BLaER1 (cell line): ENCODE measurements around the gene PTPRK.

Experiments used
- H3K27ac ChIP-seq: shearing (Covaris generic); formaldehyde crosslinking; 2 replicates; pipeline ENCODE4 v1.8.1; 2022
- H3K27me3 ChIP-seq: shearing (Covaris generic); formaldehyde crosslinking; 2 replicates; pipeline ENCODE4 v1.8.1; 2022
- H3K36me3 ChIP-seq: shearing (Covaris generic); formaldehyde crosslinking; 2 replicates; pipeline ENCODE4 v1.8.1; 2022
- H3K4me1 ChIP-seq: shearing (Covaris generic); formaldehyde crosslinking; 2 replicates; pipeline ENCODE4 v1.8.1; 2022
- H3K4me2 ChIP-seq: shearing (Covaris generic); formaldehyde crosslinking; 2 replicates; pipeline ENCODE4 v1.8.1; 2022
- H3K4me3 ChIP-seq: shearing (Covaris generic); formaldehyde crosslinking; 2 replicates; pipeline ENCODE4 v1.8.1; 2022
- H3K9ac ChIP-seq: shearing (Covaris generic); formaldehyde crosslinking; 2 replicates; pipeline ENCODE4 v1.8.1; 2022
- H3K9me3 ChIP-seq: shearing (Covaris generic); formaldehyde crosslinking; 2 replicates; pipeline ENCODE4 v1.8.1; 2022
- H4K20me1 ChIP-seq: shearing (Covaris generic); formaldehyde crosslinking; 2 replicates; pipeline ENCODE4 v1.8.1; 2022
- Cebpa-rat ChIP-seq: shearing (Covaris generic); IDR thresholded peaks from 2 replicates; pipeline ENCODE4 v1.8.1; 2022

Gene PTPRK

GRCh38 chr6:128202169-128202765, 318.1 kb downstream of the PTPRK start:
- Histone ChIP-seq H3K27ac (no peak overlapping the region), H3K36me3 (no peaks in the 10 kb centered on the region), H3K27me3 (no peaks in the 10 kb centered on the region), H3K4me1 (no peaks in the 10 kb centered on the region), H3K4me2 (no peak overlapping the region), H3K4me3 (no peak overlapping the region), H3K9ac (no peak overlapping the region), H4K20me1 (no peaks in the 10 kb centered on the region), H3K9me3 (no peaks in the 10 kb centered on the region; the same call in 1 of the 2 replicates)
- no peak for TF ChIP-seq Cebpa-rat

- no peak overlapping the region for H3K27ac ChIP-seq
- TF ChIP-seq Cebpa-rat, result no peak
These were observed 319.6 kb downstream of the PTPRK start for GRCh38 chr6:128200789-128201188.

GRCh38 chr6:128199461-128199860, 320.9 kb downstream of the PTPRK start:
- Histone ChIP-seq H3K27ac (no peak overlapping the region), H3K9ac (no peak overlapping the region), H3K4me2 (no peak overlapping the region), H4K20me1 (no peaks in the 10 kb centered on the region), H3K4me3 (no peak overlapping the region), H3K4me1 (no peaks in the 10 kb centered on the region), H3K27me3 (no peaks in the 10 kb centered on the region), H3K9me3 (no peaks in the 10 kb centered on the region; the same call in 1 of the 2 replicates), H3K36me3 (no peaks in the 10 kb centered on the region)
- no peak for TF ChIP-seq Cebpa-rat

More at GRCh38 chr6:128200789-128201188, 319.6 kb downstream of the PTPRK start:
- Histone ChIP-seq H3K9ac (no peak overlapping the region), H3K36me3 (no peaks in the 10 kb centered on the region), H3K4me2 (no peak overlapping the region), H4K20me1 (no peaks in the 10 kb centered on the region), H3K9me3 (no peaks in the 10 kb centered on the region; the same call in 1 of the 2 replicates), H3K27me3 (no peaks in the 10 kb centered on the region), H3K4me1 (no peaks in the 10 kb centered on the region), H3K4me3 (no peak overlapping the region)

- Histone ChIP-seq H3K9ac (no peak overlapping the region), H3K4me2 (no peak overlapping the region), H3K4me3 (no peak overlapping the region), H4K20me1 (no peaks in the 10 kb centered on the region), H3K27me3 (no peaks in the 10 kb centered on the region), H3K9me3 (no peaks in the 10 kb centered on the region), H3K27ac (no peak overlapping the region), H3K4me1 (no peaks in the 10 kb centered on the region), H3K36me3 (no peaks in the 10 kb centered on the region)
- TF ChIP-seq Cebpa-rat, result no peak
These were observed 327.4 kb downstream of the PTPRK start for GRCh38 chr6:128192972-128193371.

- no peak overlapping the region for H3K27ac ChIP-seq
- no peaks in the 10 kb centered on the region for H3K9me3 ChIP-seq
- no peaks in the 10 kb centered on the region for H4K20me1 ChIP-seq
- H3K4me2 ChIP-seq, result no peak overlapping the region
- H3K36me3 ChIP-seq, result peaks cover 9% of the 10 kb centered on the region
- TF ChIP-seq Cebpa-rat, result no peak
- H3K27me3 ChIP-seq, result no peaks in the 10 kb centered on the region
- H3K4me3 ChIP-seq, result no peak overlapping the region
- no peaks in the 10 kb centered on the region for H3K4me1 ChIP-seq
- no peak overlapping the region for H3K9ac ChIP-seq
These were observed 331.7 kb downstream of the PTPRK start for GRCh38 chr6:128188678-128189077.

- no peaks in the 10 kb centered on the region for H3K27me3 ChIP-seq
- no peak overlapping the region for H3K4me2 ChIP-seq
- H3K27ac ChIP-seq, result no peak overlapping the region
- no peak overlapping the region for H3K4me3 ChIP-seq
- no peaks in the 10 kb centered on the region for H4K20me1 ChIP-seq
- peaks cover 10% of the 10 kb centered on the region for H3K36me3 ChIP-seq
- no peak for TF ChIP-seq Cebpa-rat
- H3K9ac ChIP-seq, result no peak overlapping the region
- H3K4me1 ChIP-seq, result no peaks in the 10 kb centered on the region
- no peaks in the 10 kb centered on the region for H3K9me3 ChIP-seq
These were observed 333.7 kb downstream of the PTPRK start for GRCh38 chr6:128186729-128187128.

GRCh38 chr6:128179876-128180438, 340.4 kb downstream of the PTPRK start:
- Histone ChIP-seq H3K27ac (no peak overlapping the region), H3K4me1 (no peaks in the 10 kb centered on the region), H3K4me3 (no peak overlapping the region), H3K9me3 (no peaks in the 10 kb centered on the region), H3K27me3 (no peaks in the 10 kb centered on the region), H3K36me3 (peaks cover 10% of the 10 kb centered on the region), H4K20me1 (no peaks in the 10 kb centered on the region), H3K9ac (no peak overlapping the region), H3K4me2 (no peak overlapping the region)
- no peak for TF ChIP-seq Cebpa-rat

- no peaks in the 10 kb centered on the region for H3K4me1 ChIP-seq
- TF ChIP-seq Cebpa-rat, result no peak
These were observed 345.7 kb downstream of the PTPRK start for GRCh38 chr6:128174724-128175123.

GRCh38 chr6:128172752-128173682, 347.4 kb downstream of the PTPRK start:
- Histone ChIP-seq H3K4me3 (no peak overlapping the region), H4K20me1 (no peaks in the 10 kb centered on the region), H3K4me1 (no peaks in the 10 kb centered on the region), H3K9ac (no peak overlapping the region), H3K9me3 (no peaks in the 10 kb centered on the region), H3K27ac (no peak overlapping the region), H3K36me3 (0 out of 2 replicates have a peak, but pooled peaks cover 5% of the 10 kb centered on the region), H3K27me3 (no peaks in the 10 kb centered on the region), H3K4me2 (no peak overlapping the region)
- no peak for TF ChIP-seq Cebpa-rat

More at GRCh38 chr6:128174724-128175123, 345.7 kb downstream of the PTPRK start:
- H3K9ac ChIP-seq, result no peak overlapping the region
- H3K4me2 ChIP-seq, result no peak overlapping the region
- H3K4me3 ChIP-seq, result no peak overlapping the region
- H3K9me3 ChIP-seq, result no peaks in the 10 kb centered on the region
- no peaks in the 10 kb centered on the region for H3K27me3 ChIP-seq
- H4K20me1 ChIP-seq, result no peaks in the 10 kb centered on the region
- no peaks in the 10 kb centered on the region for H3K36me3 ChIP-seq
- H3K27ac ChIP-seq, result no peak overlapping the region

GRCh38 chr6:128172081-128172480, 348.3 kb downstream of the PTPRK start:
- Histone ChIP-seq H3K4me2 (no peak overlapping the region), H3K9ac (no peak overlapping the region), H3K4me3 (no peak overlapping the region), H3K9me3 (no peaks in the 10 kb centered on the region), H3K36me3 (0 out of 2 replicates have a peak, but pooled peaks cover 5% of the 10 kb centered on the region), H3K4me1 (no peaks in the 10 kb centered on the region), H4K20me1 (no peaks in the 10 kb centered on the region), H3K27me3 (no peaks in the 10 kb centered on the region), H3K27ac (no peak overlapping the region)
- no peak for TF ChIP-seq Cebpa-rat
